Effector memory CD8-positive, alpha-beta T cell (primary cell): ENCODE results near the gene E2F1.

Source experiments
- ATAC-seq: fragments of 150-1000 bp; cut with Tn5 transposase; replicated peaks from 2 replicates; pipeline ENCODE4 v1.10.0; 2021; ENCODE audit warnings: mild to moderate bottlenecking, moderate library complexity
- DNase-seq, 3 experiments: peaks; one replicate each; pipeline ENCODE4 v3.0.0; 2021
- H3K27ac Mint-ChIP-seq, 2 donors: one replicate each; pipeline ENCODE4 v1.8.0; 2022; ENCODE audit warnings: mild to moderate bottlenecking in 2 of 2, mixed read lengths in 2 of 2, moderate library complexity in 2 of 2
- H3K27me3 Mint-ChIP-seq, 2 donors: one replicate each; pipeline ENCODE4 v1.8.0; 2022; ENCODE audit warnings: mixed read lengths in 2 of 2
- H3K36me3 Mint-ChIP-seq: one replicate; pipeline ENCODE4 v1.8.0; 2022; ENCODE audit warnings: mild to moderate bottlenecking, moderate library complexity, mixed read lengths; ENCODE audit not compliant: insufficient read depth
- H3K4me1 Mint-ChIP-seq, 2 donors: one replicate each; pipeline ENCODE4 v1.8.0; 2022; ENCODE audit warnings: low read depth in 2 of 2, mixed read lengths in 2 of 2
- H3K4me3 Mint-ChIP-seq, 2 donors: one replicate each; pipeline ENCODE4 v1.8.0; 2022; ENCODE audit warnings: mild to moderate bottlenecking in 2 of 2, mixed read lengths in 2 of 2, moderate library complexity in 2 of 2
- H3K9me3 Mint-ChIP-seq, 2 donors: one replicate each; pipeline ENCODE4 v1.8.0; 2022; ENCODE audit warnings: mixed read lengths in 2 of 2

E2F1 gene

GRCh38 chr20:33721391-33722140, 35.4 kb upstream of the E2F1 start:
- H3K27ac Mint-ChIP-seq, result peak overlapping the region; percentile 25 to 62
- ATAC-seq (no peak), DNase-seq (no peak)
- H3K36me3 Mint-ChIP-seq, result peaks cover 12% of the 10 kb centered on the region
- no peaks in the 10 kb centered on the region for H3K27me3 Mint-ChIP-seq
- peaks cover 17 to 18% of the 10 kb centered on the region in 2 donors for H3K4me1 Mint-ChIP-seq
- no peaks in the 10 kb centered on the region for H3K9me3 Mint-ChIP-seq
- peak overlapping the region; percentile 71 to 74 for H3K4me3 Mint-ChIP-seq

GRCh38 chr20:33719989-33720709, 34.0 kb upstream of the E2F1 start, which contains the start of gene PXMP4:
Gene PXMP4, minus strand, starts transcription at chr20:33720310. Its CDS starts 103 bp downstream, at chr20:33720207.
- H3K9me3 Mint-ChIP-seq, result no peaks in the 10 kb centered on the region
- DNase-seq, result peak; percentile 82 to 87 (median 84)
- peak within 1 kb of the TSS; percentile 62 to 81 for H3K27ac Mint-ChIP-seq
- H3K36me3 Mint-ChIP-seq, result peaks cover 16% of the 10 kb centered on the region
- ATAC-seq, result peak; percentile 94
- peaks cover 18 to 21% of the 10 kb centered on the region in 2 donors for H3K4me1 Mint-ChIP-seq
- peak within 1 kb of the TSS; percentile 71 to 74 for H3K4me3 Mint-ChIP-seq
- H3K27me3 Mint-ChIP-seq, result no peaks in the 10 kb centered on the region

- H3K27me3 Mint-ChIP-seq, result no peaks in the 10 kb centered on the region
- H3K4me1 Mint-ChIP-seq, result peaks cover 18 to 21% of the 10 kb centered on the region in 2 donors
- H3K9me3 Mint-ChIP-seq, result no peaks in the 10 kb centered on the region
- peak in 1 of 3 experiments; percentile 5 for DNase-seq
- H3K4me3 Mint-ChIP-seq, result peak overlapping the region; percentile 71 to 74
- H3K36me3 Mint-ChIP-seq, result peaks cover 20% of the 10 kb centered on the region
- ATAC-seq, result no peak
- peak overlapping the region; percentile 62 to 81 for H3K27ac Mint-ChIP-seq
Observed at GRCh38 chr20:33719277-33719988, 33.2 kb upstream of the E2F1 start.

GRCh38 chr20:33716498-33716897, 30.3 kb upstream of the E2F1 start:
- Mint-ChIP-seq H3K27ac (no peak overlapping the region), H3K27me3 (no peaks in the 10 kb centered on the region), H3K9me3 (no peaks in the 10 kb centered on the region), H3K4me3 (no peak overlapping the region), H3K36me3 (peaks cover 39% of the 10 kb centered on the region), H3K4me1 (peaks cover 20 to 21% of the 10 kb centered on the region in 2 donors)
- no peak for DNase-seq
- no peak for ATAC-seq

GRCh38 chr20:33713865-33714367, 27.7 kb upstream of the E2F1 start:
- Mint-ChIP-seq H3K27me3 (no peaks in the 10 kb centered on the region), H3K9me3 (no peaks in the 10 kb centered on the region)

GRCh38 chr20:33711446-33711738, 25.2 kb upstream of the E2F1 start:
- H3K9me3 Mint-ChIP-seq, result no peaks in the 10 kb centered on the region
- DNase-seq (no peak), ATAC-seq (no peak)
- H3K36me3 Mint-ChIP-seq, result peaks cover 47% of the 10 kb centered on the region
- H3K4me3 Mint-ChIP-seq, result no peak overlapping the region
- no peak overlapping the region for H3K27ac Mint-ChIP-seq
- no peaks in the 10 kb centered on the region for H3K27me3 Mint-ChIP-seq
- peaks cover 3 to 6% of the 10 kb centered on the region in 2 donors for H3K4me1 Mint-ChIP-seq

More at GRCh38 chr20:33713865-33714367, 27.7 kb upstream of the E2F1 start:
- Mint-ChIP-seq H3K36me3 (peaks cover 34% of the 10 kb centered on the region), H3K27ac (no peak overlapping the region), H3K4me3 (no peak overlapping the region), H3K4me1 (peaks cover 5 to 10% of the 10 kb centered on the region in 2 donors)
- ATAC-seq (no peak), DNase-seq (no peak)

- ATAC-seq, result no peak
Observed at GRCh38 chr20:33710681-33711445, 24.7 kb upstream of the E2F1 start.

GRCh38 chr20:33709905-33710541, 23.8 kb upstream of the E2F1 start:
- Mint-ChIP-seq H3K4me3 (no peak overlapping the region), H3K27me3 (no peaks in the 10 kb centered on the region), H3K9me3 (no peaks in the 10 kb centered on the region), H3K27ac (peak overlapping the region; percentile 35 to 70), H3K36me3 (peaks cover 43% of the 10 kb centered on the region), H3K4me1 (peaks cover 0 to 6% of the 10 kb centered on the region in 2 donors)
- ATAC-seq (no peak), DNase-seq (no peak)

More at GRCh38 chr20:33710681-33711445, 24.7 kb upstream of the E2F1 start:
- Mint-ChIP-seq H3K4me3 (no peak overlapping the region), H3K9me3 (no peaks in the 10 kb centered on the region), H3K27ac (no peak overlapping the region), H3K27me3 (no peaks in the 10 kb centered on the region), H3K36me3 (peaks cover 46% of the 10 kb centered on the region), H3K4me1 (peaks cover 0 to 6% of the 10 kb centered on the region in 2 donors)
- no peak for DNase-seq

- H3K27me3 Mint-ChIP-seq, result no peaks in the 10 kb centered on the region
- no peak for ATAC-seq
- H3K36me3 Mint-ChIP-seq, result peaks cover 38% of the 10 kb centered on the region
- H3K4me1 Mint-ChIP-seq, result peaks cover 0 to 6% of the 10 kb centered on the region in 2 donors
- DNase-seq, result no peak
- H3K9me3 Mint-ChIP-seq, result no peaks in the 10 kb centered on the region
- no peak overlapping the region for H3K4me3 Mint-ChIP-seq
- H3K27ac Mint-ChIP-seq, result no peak overlapping the region
Observed at GRCh38 chr20:33709398-33709797, 23.2 kb upstream of the E2F1 start.

- peaks cover 0 to 4% of the 10 kb centered on the region in 2 donors for H3K4me1 Mint-ChIP-seq
- ATAC-seq, result no peak
Observed at GRCh38 chr20:33707668-33708067, 21.5 kb upstream of the E2F1 start.

GRCh38 chr20:33704197-33704924, 18.2 kb upstream of the E2F1 start:
- H3K36me3 Mint-ChIP-seq, result peaks cover 13% of the 10 kb centered on the region
- no peak overlapping the region for H3K27ac Mint-ChIP-seq
- no peaks in the 10 kb centered on the region for H3K9me3 Mint-ChIP-seq
- DNase-seq (no peak), ATAC-seq (no peak)
- H3K27me3 Mint-ChIP-seq, result no peaks in the 10 kb centered on the region
- H3K4me1 Mint-ChIP-seq, result no peaks in the 10 kb centered on the region
- H3K4me3 Mint-ChIP-seq, result no peak overlapping the region

More at GRCh38 chr20:33707668-33708067, 21.5 kb upstream of the E2F1 start:
- no peak for DNase-seq
- H3K4me3 Mint-ChIP-seq, result no peak overlapping the region
- peak overlapping the region in 1 of 2 donors; percentile 30 for H3K27ac Mint-ChIP-seq
- H3K36me3 Mint-ChIP-seq, result peaks cover 32% of the 10 kb centered on the region
- no peaks in the 10 kb centered on the region for H3K9me3 Mint-ChIP-seq
- H3K27me3 Mint-ChIP-seq, result no peaks in the 10 kb centered on the region
